HepG2 (cell line): ENCODE measurements around the gene TMEM233.

Source experiments
- CHD4 ChIP-seq: fragments of 200-600 bp; sonication (generic); IDR thresholded peaks from 2 replicates; pipeline ENCODE4 v1.7.0; 2017; ENCODE audit warnings: mild to moderate bottlenecking, low read length, borderline replicate concordance
- FOXM1 ChIP-seq: sonication (generic); formaldehyde crosslinking; IDR thresholded peaks from 2 replicates; pipeline ENCODE4 v1.5.0; 2020; ENCODE audit warnings: missing genetic modification reagents
- RXRA ChIP-seq: sonication (generic); formaldehyde crosslinking; IDR thresholded peaks from 2 replicates; pipeline ENCODE4 v1.5.1; 2020; ENCODE audit warnings: missing genetic modification reagents
- TF ChIP-seq, protein P1 (sequence below): sonication (generic); formaldehyde crosslinking; IDR thresholded peaks from 2 replicates; pipeline ENCODE4 v1.5.0; 2020; ENCODE audit warnings: mild to moderate bottlenecking, missing genetic modification reagents, moderate library complexity
- TF ChIP-seq, protein P2 (sequence below): IDR thresholded peaks from 2 replicates; pipeline ENCODE4 v1.6.1; 2012; ENCODE audit warnings: inconsistent platforms

DNA sequence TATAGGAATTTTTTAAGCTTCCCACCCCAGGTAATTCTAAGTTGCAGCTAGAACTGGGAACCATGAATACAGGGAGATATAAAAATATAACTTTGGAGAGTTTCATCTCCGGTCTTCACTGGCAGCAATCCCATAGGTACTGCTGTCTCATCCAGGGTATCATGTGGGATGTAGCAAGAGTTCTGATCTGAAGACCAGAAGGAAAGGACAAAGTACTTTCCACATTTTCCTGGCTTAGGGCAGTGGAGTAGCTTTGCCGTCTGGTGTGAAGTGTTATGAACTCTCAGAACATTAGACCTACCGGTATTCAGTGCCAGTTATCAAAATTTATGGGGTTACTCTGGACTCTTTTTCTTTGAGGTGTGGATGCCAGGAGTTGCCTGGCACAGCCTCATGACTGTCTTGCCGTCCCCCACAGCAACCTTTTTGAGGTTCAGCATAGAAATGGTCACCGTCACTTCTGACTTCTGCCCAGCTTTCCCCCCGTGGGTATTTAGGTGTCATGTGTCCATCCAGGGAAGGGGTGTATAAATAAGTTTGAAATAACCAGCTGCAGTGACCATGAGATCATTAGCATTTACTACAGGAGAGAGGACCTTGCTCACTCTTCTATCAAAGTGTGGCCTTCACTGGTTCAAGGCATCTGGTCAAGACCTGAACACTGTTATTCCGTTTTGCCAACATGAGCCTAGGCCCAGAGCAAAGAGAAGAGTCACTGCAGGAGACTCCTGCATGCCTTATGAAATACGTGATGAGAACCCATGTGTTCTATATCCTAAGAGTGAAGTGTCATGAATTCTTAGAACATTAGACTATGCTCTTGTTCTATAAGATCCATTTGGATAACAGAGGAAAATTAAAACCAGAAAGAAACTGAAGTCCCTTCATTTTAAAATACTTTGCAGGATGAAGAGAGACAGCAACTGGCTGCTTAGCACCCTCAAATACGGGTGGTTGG, 22.2 kb downstream of the TMEM233 start:
- TF ChIP-seq, protein P1, sequence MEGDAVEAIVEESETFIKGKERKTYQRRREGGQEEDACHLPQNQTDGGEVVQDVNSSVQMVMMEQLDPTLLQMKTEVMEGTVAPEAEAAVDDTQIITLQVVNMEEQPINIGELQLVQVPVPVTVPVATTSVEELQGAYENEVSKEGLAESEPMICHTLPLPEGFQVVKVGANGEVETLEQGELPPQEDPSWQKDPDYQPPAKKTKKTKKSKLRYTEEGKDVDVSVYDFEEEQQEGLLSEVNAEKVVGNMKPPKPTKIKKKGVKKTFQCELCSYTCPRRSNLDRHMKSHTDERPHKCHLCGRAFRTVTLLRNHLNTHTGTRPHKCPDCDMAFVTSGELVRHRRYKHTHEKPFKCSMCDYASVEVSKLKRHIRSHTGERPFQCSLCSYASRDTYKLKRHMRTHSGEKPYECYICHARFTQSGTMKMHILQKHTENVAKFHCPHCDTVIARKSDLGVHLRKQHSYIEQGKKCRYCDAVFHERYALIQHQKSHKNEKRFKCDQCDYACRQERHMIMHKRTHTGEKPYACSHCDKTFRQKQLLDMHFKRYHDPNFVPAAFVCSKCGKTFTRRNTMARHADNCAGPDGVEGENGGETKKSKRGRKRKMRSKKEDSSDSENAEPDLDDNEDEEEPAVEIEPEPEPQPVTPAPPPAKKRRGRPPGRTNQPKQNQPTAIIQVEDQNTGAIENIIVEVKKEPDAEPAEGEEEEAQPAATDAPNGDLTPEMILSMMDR (CRISPR knock-in tag), result no peak
- no peak for TF ChIP-seq RXRA
- TF ChIP-seq FOXM1, result no peak
- TF ChIP-seq, protein P2, sequence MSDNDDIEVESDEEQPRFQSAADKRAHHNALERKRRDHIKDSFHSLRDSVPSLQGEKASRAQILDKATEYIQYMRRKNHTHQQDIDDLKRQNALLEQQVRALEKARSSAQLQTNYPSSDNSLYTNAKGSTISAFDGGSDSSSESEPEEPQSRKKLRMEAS, result no peak
- no peak for TF ChIP-seq CHD4
